T47D (cell line): ENCODE results near the gene NUTM2D.
A peak's percentile ranks its signal among the peaks of the same experiment; 100 is the strongest.
"Not testable (repeated sequence)": the region's sequence is repeated elsewhere in the genome, so short reads cannot be mapped to it uniquely, and the experiment has no call there.

Source experiments
- DNase-seq, 2 experiments: peaks; one replicate each; pipeline versions ENCODE4 v3.0.0 to v3.0.0-alpha.2; 2011 to 2012; ENCODE audit warnings: low read depth in 1 of 2, low spot score in 1 of 2
- in situ Hi-C: cut with HindIII; loops from 2 replicates; pipeline ENCODE4 v1.10.0; 2016; ENCODE audit warnings: low sequenced_read_pairs, low pct_unique_long_range_greater_than_20kb

The NUTM2D gene, protein sequence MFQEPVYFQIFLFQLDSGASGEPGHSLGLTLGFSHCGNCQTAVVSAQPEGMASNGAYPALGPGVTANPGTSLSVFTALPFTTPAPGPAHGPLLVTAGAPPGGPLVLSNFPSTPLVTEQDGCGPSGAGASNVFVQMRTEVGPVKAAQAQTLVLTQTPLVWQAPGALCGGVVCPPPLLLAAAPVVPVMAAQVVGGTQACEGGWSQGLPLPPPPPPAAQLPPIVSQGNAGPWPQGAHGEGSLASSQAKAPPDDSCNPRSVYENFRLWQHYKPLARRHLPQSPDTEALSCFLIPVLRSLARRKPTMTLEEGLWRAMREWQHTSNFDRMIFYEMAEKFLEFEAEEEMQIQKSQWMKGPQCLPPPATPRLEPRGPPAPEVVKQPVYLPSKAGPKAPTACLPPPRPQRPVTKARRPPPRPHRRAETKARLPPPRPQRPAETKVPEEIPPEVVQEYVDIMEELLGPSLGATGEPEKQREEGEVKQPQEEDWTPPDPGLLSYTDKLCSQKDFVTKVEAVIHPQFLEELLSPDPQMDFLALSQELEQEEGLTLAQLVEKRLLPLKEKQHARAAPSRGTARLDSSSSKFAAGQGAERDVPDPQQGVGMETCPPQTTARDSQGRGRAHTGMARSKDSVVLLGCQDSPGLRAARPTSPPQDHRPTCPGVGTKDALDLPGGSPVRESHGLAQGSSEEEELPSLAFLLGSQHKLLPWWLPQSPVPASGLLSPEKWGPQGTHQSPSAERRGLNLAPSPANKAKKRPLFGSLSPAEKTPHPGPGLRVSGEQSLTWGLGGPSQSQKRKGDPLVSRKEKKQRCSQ

GRCh38 chr10:87357444-87357843 is at the start of gene NUTM2D:
Gene NUTM2D, plus strand, starts transcription at chr10:87357744. Its CDS starts 522 bp downstream, at chr10:87358266.
- DNase-seq, in situ Hi-C loops: not testable (repeated sequence)

- in situ Hi-C loops, DNase-seq: not testable (repeated sequence)
Observed at GRCh38 chr10:87308702-87309101, 48.8 kb upstream of the NUTM2D start.

DNA sequence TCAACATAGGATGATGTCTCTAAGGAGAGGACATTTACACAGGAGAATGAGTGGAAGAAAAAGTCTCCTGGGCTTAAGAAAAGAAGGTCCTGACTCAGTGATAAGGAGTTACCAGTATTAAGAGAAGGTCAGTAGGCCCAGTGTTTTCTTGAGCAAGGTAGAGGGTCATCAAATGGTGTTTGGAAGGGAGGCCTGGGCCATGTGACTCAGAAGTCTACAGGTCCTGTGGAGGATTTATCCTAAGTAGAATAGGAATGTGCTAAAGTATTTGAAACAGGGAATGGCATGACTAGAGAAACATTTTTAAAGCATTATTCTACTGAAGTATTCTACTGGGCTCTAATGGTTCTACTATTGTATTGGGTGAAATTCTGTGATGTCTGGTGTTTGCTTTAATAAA is 47.9 kb upstream of the NUTM2D start:
- DNase-seq, in situ Hi-C loops: not testable (repeated sequence)

- in situ Hi-C loops, result not testable (repeated sequence)
Observed at GRCh38 chr10:87311521-87311920, 46.0 kb upstream of the NUTM2D start.

GRCh38 chr10:87313649-87314359 is 43.7 kb upstream of the NUTM2D start:
- in situ Hi-C loops, DNase-seq: not testable (repeated sequence)

More at GRCh38 chr10:87311521-87311920, 46.0 kb upstream of the NUTM2D start:
- DNase-seq, result not testable (repeated sequence)

DNA sequence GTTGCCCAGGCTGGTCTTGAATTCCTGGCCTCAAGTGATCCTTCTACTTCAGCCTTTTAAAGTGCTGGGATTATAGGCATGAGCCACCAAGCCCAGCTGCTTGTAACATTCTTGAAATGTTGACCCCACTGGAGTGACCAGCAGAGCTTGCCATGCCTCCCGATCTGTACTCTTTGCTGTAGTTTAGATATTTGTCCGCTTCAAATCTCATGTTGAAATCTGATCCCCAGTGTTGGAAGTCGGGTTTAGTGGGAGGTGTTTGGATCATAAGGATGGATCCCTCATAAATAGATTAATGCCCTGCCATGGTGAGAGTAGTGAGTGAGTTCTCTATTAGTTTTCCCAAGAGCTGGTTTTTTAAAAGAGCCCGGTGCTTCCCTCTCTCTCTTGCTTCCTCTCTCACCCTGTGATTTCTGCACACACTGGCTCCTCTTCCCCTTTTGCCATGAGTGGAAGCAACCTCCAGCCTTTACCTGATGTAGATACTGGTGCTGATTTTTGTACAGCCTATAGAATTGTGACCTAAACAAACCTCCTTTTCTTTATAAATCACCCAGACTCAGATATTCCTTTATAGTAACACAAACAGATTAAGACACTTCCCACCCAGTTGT is 43.1 kb upstream of the NUTM2D start:
- in situ Hi-C loops, DNase-seq: not testable (repeated sequence)

- DNase-seq, in situ Hi-C loops: not testable (repeated sequence)
Observed at GRCh38 chr10:87321505-87321904, 36.0 kb upstream of the NUTM2D start.

DNA sequence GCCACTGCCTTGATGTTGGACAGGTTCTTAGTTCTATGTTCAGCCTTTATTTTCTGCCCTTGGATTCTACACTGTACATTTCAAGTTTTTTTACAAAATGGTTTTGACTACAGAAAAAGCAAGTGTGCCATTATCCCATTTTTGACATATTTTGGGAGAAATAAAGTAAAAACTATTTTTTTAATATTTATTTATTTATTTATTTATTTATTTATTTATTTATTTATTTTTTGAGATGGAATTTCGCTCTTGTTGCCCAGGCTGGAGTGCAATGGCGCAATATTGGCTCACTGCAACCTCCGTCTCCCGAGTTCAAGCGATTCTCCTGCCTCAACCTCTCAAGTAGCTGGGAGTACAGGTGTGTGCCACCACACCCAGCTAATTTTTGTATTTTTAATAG is 33.0 kb upstream of the NUTM2D start:
- in situ Hi-C loops, DNase-seq: not testable (repeated sequence)

GRCh38 chr10:87327958-87328357 is 29.6 kb upstream of the NUTM2D start:
- in situ Hi-C loops, DNase-seq: not testable (repeated sequence)

DNA sequence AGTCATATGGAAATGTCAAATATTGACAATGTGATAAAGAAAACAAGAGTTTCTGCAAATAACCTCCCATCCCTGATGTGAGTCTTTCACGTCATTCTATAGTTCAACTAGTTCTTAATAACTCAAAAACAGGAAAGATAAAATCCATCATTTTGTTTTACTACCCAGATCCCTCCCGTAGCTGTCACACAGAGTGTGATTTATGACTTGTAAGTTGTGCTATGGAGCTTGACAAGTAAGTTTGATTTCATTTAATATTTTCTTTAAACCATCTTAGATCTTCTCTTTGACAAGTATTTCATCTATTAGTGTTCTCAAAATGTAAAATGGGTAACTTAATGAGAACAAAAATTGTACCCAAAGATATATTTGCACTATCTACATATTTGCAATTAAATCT is 28.4 kb upstream of the NUTM2D start:
- in situ Hi-C loops, result not testable (repeated sequence)

DNA sequence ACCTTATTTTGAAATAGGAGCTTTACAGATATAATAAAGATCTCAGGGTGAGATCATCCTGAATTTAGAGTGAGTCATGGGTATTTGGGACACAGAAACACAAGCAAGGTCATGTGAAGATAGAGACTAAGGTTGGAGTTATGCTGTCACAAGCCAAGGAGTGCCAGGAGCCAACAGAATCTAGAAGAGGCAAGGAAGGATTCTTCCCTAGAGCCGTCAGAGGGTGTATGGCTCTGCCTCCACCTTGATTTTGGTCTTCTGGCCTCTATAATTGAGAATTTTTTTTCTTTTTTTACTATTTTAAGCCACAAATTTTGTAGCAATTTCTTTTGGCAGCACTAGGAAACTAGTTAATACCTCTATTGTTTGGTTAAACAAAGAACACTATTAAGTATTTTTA is 24.9 kb upstream of the NUTM2D start:
- DNase-seq, in situ Hi-C loops: not testable (repeated sequence)

More for the DNA sequence above, 28.4 kb upstream of the NUTM2D start:
- DNase-seq, result not testable (repeated sequence)

DNA sequence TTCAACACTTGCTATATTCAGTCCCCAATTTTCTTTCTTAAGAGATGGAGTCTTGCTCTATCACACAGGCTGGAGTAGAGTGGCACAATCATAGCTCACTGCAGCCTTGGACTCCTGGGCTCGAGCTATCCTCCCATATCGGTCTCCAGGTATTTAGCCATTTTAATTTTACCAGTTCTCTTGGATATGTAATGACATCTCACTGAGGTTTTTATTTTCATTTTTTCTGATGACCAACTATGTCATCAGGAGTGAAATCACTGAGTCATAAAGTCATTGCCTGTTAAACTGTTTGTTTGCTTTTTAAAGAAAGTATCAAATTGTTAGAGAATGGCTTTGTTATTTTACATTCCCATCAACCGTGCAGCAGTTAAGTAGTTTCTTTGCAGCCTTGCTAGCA is 17.1 kb upstream of the NUTM2D start:
- in situ Hi-C loops, DNase-seq: not testable (repeated sequence)

GRCh38 chr10:87341546-87342142 is 15.9 kb upstream of the NUTM2D start:
- DNase-seq, in situ Hi-C loops: not testable (repeated sequence)

GRCh38 chr10:87342249-87342710 is 15.3 kb upstream of the NUTM2D start:
- in situ Hi-C loops, result not testable (repeated sequence)
- peak; percentile 43 to 95 for DNase-seq

- in situ Hi-C loops, result not testable (repeated sequence)
- DNase-seq, result peak in 1 of 2 experiments; percentile 83
Observed at GRCh38 chr10:87342711-87343258, 14.8 kb upstream of the NUTM2D start.

- DNase-seq, in situ Hi-C loops: not testable (repeated sequence)
Observed at GRCh38 chr10:87345743-87346142, 11.8 kb upstream of the NUTM2D start.

DNA sequence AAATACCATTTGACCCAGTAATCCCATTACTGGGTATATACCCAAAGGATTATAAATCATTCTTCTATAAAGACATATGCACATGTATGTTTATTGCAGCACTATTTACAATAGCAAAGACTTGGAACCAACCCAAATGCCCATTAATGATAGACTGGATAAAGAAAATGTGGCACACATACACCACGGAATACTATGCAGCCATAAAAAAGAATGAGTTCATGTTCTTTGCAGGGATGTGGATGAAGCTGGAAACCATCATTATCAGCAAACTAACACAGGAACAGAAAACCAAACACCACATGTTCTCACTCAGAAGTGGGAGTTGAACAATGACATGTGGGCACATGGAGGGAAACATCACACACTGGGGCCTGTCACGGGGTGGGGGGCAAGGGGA is 7.4 kb upstream of the NUTM2D start:
- in situ Hi-C loops, DNase-seq: not testable (repeated sequence)
